ENCODE results near the gene FBN2.

Gene FBN2

DNA sequence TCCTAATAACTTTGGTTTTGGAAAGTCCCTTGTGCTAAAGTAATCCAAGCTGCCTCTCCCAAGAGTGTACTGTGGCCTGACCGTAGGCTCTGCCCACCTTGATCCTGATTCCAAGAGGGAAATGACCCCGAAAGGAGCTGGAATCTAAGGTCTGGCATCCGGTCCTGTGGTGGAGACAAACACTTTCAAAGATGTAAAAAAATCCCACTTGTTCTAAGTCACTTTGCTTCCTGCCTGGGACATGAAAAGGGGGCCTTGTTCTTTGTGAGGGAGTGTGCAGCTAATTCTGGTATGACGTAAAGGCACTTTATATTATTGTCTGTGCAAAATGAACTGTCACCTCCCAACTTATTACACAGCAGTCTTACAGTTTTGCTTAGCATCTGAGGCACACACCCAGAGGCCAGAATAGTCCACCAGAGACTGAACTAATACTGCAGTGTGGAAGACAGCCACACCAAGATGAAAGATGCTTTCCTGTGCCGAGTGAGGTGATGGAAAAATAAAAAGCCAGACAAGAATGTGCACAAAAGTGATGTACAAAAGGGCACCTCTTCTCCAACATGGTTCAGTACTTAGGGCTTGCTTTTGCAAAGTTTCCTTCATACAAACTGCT lies 325.7 kb downstream of the FBN2 start:
- Histone ChIP-seq H3K4me3 (ENCODE audit: low read depth, low read length) (no peak overlapping the region), H3K9ac (ENCODE audit: low read depth, low read length) (no peak overlapping the region), H3K4me1 (ENCODE audit: control insufficient read depth, insufficient read depth, low read length) (no peaks in the 10 kb centered on the region), H3K27me3 (ENCODE audit: control insufficient read depth, insufficient read depth, low read length) (no peaks in the 10 kb centered on the region), H3K36me3 (ENCODE audit: control insufficient read depth, insufficient read depth, low read length) (no peaks in the 10 kb centered on the region), H3K9me3 (ENCODE audit: control insufficient read depth, insufficient read depth, low read length) (no peaks in the 10 kb centered on the region)

DNA sequence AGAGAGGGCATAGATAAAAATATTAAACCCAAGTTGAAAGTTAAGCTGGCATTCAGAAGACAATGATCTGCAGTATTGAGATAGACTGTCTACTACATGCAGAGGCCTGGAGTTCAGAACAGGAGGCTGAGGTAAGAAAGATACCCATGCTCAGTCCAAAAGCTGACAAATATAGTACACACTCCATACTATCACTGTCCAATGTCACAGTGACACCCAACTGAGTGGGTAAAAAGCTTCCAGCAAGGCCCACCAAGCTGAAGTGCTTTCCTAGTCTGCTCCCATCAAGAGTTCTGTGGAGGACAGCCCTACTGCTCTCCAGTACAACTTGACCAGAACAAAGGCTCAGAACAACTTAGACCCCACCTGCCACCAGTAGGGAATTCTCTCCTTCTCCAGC lies 329.6 kb downstream of the FBN2 start:
- H3K9ac ChIP-seq (ENCODE audit: low read depth, low read length), result no peak overlapping the region
- no peak overlapping the region for H3K4me3 ChIP-seq (ENCODE audit: low read depth, low read length)
- no peaks in the 10 kb centered on the region for H3K27me3 ChIP-seq (ENCODE audit: control insufficient read depth, insufficient read depth, low read length)
- no peaks in the 10 kb centered on the region for H3K4me1 ChIP-seq (ENCODE audit: control insufficient read depth, insufficient read depth, low read length)
- H3K9me3 ChIP-seq (ENCODE audit: control insufficient read depth, insufficient read depth, low read length), result no peaks in the 10 kb centered on the region
- H3K36me3 ChIP-seq (ENCODE audit: control insufficient read depth, insufficient read depth, low read length), result no peaks in the 10 kb centered on the region

All from iPS-15b (cell line).